Muscle layer of duodenum (tissue), 2 donors: Measurements from ENCODE around the gene PRKCI.
"Not testable (repeated sequence)": the region's sequence is repeated elsewhere in the genome, so short reads cannot be mapped to it uniquely, and the experiment has no call there.

Experiments
- H3K27ac ChIP-seq: one replicate; pipeline ENCODE4 v1.7.0; 2013; ENCODE audit warnings: mild to moderate bottlenecking, low read length
- H3K27me3 ChIP-seq: one replicate; pipeline ENCODE4 v1.7.0; 2013; ENCODE audit warnings: low read depth, mild to moderate bottlenecking, control low read depth, low read length
- H3K36me3 ChIP-seq, 2 donors: one replicate each; pipeline ENCODE4 v1.7.0; 2013; ENCODE audit warnings: low read length in 2 of 2, control low read depth in 1 of 2, mild to moderate bottlenecking in 1 of 2; ENCODE audit not compliant: insufficient read depth in 2 of 2, control insufficient read depth in 1 of 2
- H3K4me1 ChIP-seq, 2 donors: one replicate each; pipeline ENCODE4 v1.7.0; 2013; ENCODE audit warnings: low read length in 2 of 2, mild to moderate bottlenecking in 2 of 2, control low read depth in 1 of 2, moderate library complexity in 1 of 2; ENCODE audit not compliant: insufficient read depth in 2 of 2, control insufficient read depth in 1 of 2
- H3K4me3 ChIP-seq, 2 donors: one replicate each; pipeline ENCODE4 v1.7.0; 2013; ENCODE audit warnings: low read length in 2 of 2, low read depth in 1 of 2, mild to moderate bottlenecking in 1 of 2
- H3K9me3 ChIP-seq, 2 donors: one replicate each; pipeline ENCODE4 v1.7.0; 2013; ENCODE audit warnings: low read length in 2 of 2, control low read depth in 1 of 2, mild to moderate bottlenecking in 1 of 2; ENCODE audit not compliant: control insufficient read depth in 1 of 2
- donor health status: healthy.

Gene PRKCI

DNA sequence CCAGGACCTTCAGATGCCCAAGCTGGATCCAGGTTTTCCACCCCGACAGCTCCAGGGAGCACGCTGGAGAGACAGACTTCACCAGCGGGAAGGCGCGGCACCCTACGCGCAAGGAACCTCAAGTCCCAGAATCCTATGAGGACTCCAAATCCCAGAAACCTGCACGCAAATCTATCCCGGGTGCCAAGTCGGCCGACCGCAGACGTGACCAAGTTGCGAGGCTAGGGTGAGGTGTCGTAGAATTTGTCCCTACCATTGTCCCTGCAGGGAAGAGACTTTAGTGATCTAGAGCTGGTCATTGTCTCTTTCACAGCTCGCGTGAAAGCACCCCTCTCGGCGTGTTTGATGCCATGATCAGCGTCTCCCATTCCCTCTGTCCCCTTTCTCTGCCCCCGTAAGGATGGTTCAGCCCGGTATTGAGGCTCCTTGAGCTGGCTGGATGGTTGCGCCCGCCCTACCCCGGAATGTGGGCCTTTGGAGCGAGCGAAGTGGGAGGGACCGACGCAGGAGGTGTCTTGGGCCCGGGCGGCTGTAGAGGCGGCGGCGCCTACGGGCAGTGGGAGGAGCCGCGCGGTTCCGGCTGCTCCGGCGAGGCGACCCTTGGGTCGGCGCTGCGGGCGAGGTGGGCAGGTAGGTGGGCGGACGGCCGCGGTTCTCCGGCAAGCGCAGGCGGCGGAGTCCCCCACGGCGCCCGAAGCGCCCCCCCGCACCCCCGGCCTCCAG is at the start of gene PRKCI:
TSS of gene PRKCI (plus strand) at position 501 of the 723 bp plus-strand sequence. CDS start 246 bp downstream, outside the sequence.
- H3K36me3 ChIP-seq: no peaks in the 10 kb centered on the region
- no peaks in the 10 kb centered on the region for H3K9me3 ChIP-seq
- peak within 1 kb of the TSS; percentile 98 for H3K27ac ChIP-seq
- no peaks in the 10 kb centered on the region for H3K4me1 ChIP-seq
- no peaks in the 10 kb centered on the region for H3K27me3 ChIP-seq
- peak within 1 kb of the TSS; percentile 65 to 92 for H3K4me3 ChIP-seq

DNA sequence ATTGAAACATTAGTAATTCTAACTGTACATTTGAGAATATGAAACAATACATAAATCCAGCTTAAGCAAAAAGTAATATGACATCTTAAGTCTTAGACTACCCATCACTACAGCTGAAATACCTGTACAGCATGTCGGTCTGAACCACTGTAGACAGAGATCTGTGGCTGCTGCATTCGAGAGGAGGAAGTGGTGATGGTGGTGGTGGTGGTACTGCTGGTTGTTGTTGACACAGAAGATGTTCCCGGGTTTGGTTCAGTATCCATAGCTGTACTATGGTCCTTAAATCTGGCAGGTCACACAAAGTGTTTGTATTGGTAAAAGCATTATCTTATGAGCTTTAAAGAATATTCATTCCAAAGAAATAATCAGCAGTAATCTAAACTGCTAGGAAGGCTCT is 43.6 kb upstream of the PRKCI start:
- no peaks in the 10 kb centered on the region for H3K27me3 ChIP-seq
- peaks cover 15 to 26% of the 10 kb centered on the region in 2 donors for H3K36me3 ChIP-seq
- peak overlapping the region; percentile 9 for H3K27ac ChIP-seq
- H3K9me3 ChIP-seq: no peaks in the 10 kb centered on the region
- peaks cover 5 to 37% of the 10 kb centered on the region in 2 donors for H3K4me1 ChIP-seq
- H3K4me3 ChIP-seq: no peak overlapping the region

DNA sequence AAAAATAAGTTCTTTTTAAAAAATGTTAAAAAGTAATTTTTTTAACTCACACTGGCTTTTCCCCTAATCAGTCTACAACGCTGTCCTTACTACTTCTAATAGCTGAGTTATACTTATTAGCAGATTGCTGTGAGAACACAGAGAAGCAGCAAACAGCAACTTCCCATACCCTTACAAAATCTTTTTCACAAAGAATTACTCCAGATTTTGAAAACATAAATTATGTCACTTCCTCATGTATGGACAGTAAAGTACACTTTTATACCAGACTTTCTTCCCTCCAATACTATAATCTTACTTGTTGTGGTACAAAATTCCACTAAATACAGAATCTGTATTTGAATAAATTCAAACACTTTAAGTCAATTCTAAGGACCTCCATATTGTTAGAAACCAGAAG is 42.8 kb upstream of the PRKCI start:
- Histone ChIP-seq H3K27me3 (no peaks in the 10 kb centered on the region), H3K27ac (peak overlapping the region; percentile 95), H3K9me3 (no peaks in the 10 kb centered on the region), H3K4me3 (peak overlapping the region; percentile 85 to 95), H3K36me3 (peaks cover 13 to 24% of the 10 kb centered on the region in 2 donors), H3K4me1 (peaks cover 5 to 32% of the 10 kb centered on the region in 2 donors)

DNA sequence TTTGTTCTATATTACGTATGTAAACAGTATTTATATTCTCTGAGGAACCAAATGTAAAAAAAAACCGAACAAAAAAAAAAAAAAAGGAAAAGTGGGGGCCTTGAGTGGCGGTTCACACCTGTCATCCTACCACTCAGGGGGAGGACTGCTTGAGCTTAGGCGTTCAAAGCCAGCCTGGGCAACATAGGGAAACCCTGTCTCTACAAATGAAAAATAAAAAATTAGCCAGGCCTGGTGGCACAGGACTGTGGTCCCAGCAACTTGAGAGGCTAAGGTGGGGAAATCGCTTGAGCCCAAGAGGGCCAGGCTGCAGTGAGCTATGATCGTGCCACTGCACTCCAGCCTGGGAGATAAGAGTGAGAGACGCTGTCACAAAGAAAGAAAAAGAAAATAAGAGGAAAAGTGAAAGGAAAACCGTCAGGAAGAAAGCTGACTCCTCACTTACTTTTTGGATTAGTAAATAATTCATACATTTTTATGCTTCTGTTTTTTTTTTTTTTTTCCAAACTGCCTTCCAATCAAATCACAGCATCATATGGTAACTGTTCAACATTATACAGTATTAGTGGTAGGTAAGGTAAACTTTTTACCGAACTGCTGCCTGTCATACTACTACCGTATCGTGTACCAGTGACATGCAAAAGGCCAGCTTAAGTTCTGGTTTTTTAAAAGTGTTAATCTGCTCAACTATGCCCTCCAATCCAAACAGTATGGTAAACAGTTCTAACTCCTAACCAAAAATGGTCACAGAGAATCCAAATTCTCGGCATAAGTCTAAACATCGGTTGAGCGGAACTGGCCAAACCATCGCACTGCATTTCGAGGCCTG is 41.9 kb upstream of the PRKCI start:
- Histone ChIP-seq H3K27me3 (no peaks in the 10 kb centered on the region), H3K4me1 (peaks cover 5 to 24% of the 10 kb centered on the region in 2 donors), H3K36me3 (peaks cover 9 to 16% of the 10 kb centered on the region in 2 donors), H3K4me3 (peak overlapping the region; percentile 85 to 95), H3K9me3 (no peaks in the 10 kb centered on the region), H3K27ac (peak overlapping the region; percentile 95)

DNA sequence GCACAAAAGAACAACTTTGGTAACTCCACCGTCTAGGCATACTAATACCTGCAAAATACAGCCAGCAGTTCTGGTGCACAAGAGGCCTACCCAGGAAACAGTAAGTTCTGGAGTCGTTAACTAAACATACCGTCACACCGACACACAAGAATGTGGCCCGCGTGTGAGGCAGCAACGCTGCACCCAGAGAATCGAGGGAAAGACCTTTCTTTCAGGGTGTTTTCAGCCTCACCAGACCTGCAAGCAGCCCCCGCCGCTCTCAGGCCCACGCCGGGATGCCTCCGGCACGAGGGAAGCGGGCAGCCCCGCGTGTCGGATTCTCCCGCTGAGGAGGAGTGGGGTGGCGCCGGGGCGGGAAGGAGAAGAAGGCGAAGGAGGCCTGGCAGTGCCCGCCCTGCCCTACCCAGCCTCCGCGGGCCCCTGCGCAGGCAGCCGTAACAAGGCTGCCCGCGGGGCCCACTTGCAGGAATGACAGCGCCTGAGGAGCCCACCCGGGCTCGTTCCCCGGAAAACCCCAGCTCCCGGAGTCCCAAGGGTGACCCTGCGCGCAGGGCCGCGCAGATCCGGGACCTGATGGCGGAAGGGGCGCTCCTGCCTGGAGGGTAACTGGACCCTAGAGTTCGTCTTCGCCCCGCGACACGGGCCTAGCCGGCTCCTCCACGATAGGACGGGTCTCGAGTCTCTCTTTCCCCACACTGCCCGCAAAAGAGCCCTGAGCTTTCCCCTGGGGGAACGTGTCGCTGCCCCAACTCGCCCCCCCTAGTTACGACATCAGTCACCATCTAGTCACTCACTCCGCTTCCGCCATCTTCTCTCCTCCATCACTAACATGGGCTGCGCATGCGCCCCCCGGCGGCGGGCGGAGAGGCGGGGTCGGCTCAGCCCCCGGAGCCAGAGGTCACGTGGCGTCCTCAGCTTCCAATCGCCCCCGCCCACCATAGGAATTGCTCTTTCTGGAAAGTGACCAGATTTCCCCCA is 41.0 kb upstream of the PRKCI start, which contains the start of gene PHC3:
TSS of gene PHC3 (minus strand) at position 826 of the 978 bp plus-strand sequence. CDS start at position 808, 18 bp downstream.
- peak within 1 kb of the TSS; percentile 85 to 95 for H3K4me3 ChIP-seq
- H3K36me3 ChIP-seq: peaks cover 7 to 14% of the 10 kb centered on the region in 2 donors
- peaks cover 5 to 22% of the 10 kb centered on the region in 2 donors for H3K4me1 ChIP-seq

DNA sequence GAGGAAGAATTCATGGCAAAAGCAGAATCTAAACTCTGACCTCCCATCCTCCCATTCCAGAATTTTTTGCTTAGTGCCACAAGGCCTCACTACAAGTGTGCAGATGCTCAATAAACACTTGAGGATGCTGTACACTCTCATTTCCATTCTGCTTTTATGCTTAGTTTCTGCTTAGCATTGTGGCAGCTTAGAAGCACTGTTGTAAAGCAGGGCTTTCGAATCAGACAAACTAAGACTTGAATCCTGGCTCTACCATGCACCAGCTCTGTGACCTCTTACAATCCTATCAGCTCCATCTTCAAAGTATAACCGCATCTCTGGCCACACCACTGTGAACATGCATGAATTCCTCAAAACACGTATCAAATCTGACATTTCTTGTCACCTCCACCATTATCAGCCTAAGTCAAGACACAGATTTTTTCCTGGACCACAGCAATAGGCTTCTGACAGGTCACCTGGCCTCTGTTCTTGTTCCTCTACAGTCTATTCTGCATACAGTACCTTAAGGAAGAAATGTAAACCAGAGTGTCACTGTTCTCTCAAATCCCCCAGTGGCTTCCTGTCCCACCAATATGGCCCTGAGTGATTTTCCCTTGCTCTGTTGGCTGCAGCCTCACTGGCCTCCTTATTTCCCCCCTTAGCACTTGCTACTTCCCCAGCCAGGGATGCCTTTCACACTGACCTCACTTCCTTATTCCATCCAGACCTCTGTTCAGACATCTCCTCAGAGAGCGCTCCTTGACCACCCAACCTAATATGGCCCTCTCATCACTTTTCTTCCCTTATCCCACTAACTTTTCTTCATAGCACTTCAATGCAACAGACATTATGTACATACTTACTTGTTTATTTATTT is 32.6 kb upstream of the PRKCI start:
- Histone ChIP-seq H3K4me1 (peaks cover 0 to 4% of the 10 kb centered on the region in 2 donors), H3K27ac (no peak overlapping the region), H3K36me3 (no peaks in the 10 kb centered on the region), H3K9me3 (no peaks in the 10 kb centered on the region), H3K27me3 (no peaks in the 10 kb centered on the region), H3K4me3 (no peak overlapping the region)

More for the DNA sequence above, 41.0 kb upstream of the PRKCI start, which contains the start of gene PHC3:
- peak within 1 kb of the TSS; percentile 95 for H3K27ac ChIP-seq
- H3K27me3 ChIP-seq: no peaks in the 10 kb centered on the region
- no peaks in the 10 kb centered on the region for H3K9me3 ChIP-seq

DNA sequence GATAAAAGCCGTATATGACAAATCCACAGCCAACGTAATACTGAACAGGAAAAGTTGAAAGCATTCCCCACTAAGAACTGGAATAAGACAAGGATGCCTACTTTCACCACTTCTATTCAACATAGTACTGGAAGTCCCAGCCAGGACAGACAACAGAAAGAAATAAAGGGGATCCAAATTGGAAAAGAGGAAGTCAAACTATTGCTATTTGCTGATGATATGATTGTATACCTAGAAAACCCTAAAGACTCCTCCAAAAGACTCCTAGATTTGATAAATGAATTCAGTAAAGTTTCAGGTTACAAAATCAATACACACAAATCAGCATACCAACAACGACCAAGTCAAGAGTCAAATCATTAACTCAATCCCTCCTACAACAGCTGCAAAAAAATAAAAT is 26.5 kb upstream of the PRKCI start:
- H3K27me3 ChIP-seq, H3K27ac ChIP-seq, H3K4me1 ChIP-seq, H3K9me3 ChIP-seq, H3K4me3 ChIP-seq, H3K36me3 ChIP-seq: not testable (repeated sequence)

DNA sequence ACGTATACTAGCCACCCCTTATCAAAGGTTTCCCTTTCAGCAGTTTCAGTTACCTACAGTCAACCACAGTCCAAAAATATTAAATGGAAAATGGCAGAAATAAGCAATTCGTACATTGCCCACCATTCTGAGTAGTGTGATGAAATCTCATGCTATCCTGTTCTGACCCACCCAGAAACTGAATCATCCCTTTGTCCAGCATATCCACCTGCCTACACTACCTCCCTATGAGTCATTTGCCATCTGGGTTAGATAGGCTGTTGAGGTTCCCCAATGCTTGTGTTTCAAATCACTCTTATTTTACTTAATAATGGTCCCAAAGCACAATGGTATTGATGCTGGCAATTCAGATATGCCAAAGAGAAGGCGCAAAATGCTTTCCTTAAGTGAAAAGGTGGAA is 25.4 kb upstream of the PRKCI start:
- H3K27ac ChIP-seq: no peak overlapping the region
- no peaks in the 10 kb centered on the region for H3K36me3 ChIP-seq
- H3K4me1 ChIP-seq: no peaks in the 10 kb centered on the region
- no peaks in the 10 kb centered on the region for H3K27me3 ChIP-seq
- no peaks in the 10 kb centered on the region for H3K9me3 ChIP-seq
- H3K4me3 ChIP-seq: no peak overlapping the region

DNA sequence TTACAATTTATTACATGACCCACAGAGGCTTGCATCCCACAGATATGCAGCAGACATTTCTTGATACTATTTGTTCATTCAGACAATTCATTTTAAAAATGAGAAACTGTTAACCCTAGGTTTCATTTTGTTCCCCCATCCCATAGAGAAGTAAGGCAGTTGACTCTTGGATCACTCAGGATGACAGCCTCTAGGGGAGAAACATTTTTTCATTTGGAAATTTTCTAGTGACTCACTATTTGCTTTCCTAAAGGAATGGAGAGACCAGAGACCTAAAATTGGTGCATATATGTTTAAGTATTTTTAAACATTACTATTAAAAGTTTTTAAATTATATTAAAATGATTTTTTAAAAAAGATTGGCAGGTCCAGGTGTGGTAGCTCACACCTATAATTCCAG is 21.2 kb upstream of the PRKCI start:
- no peaks in the 10 kb centered on the region for H3K9me3 ChIP-seq
- no peaks in the 10 kb centered on the region for H3K36me3 ChIP-seq
- no peaks in the 10 kb centered on the region for H3K4me1 ChIP-seq

DNA sequence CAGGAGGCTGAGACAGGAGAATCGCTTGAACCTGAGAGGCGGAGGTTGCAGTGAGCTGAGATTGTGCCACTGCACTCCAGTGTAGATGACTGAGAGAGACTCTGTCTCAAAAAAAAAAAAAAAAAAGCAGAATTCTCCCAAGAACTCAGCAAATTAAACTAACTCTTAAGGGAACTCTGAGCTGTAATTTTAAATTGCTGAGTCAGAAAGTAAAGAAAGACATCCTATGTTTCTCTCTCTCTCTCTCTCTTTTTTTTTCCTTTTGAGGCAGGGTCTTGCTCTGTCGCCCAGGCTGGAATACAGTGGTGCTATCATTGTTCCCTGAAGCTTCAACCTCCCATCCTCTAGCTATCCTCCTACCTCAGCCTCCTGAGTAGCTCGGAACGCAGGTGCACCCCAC is 20.7 kb upstream of the PRKCI start:
- Histone ChIP-seq H3K4me3 (no peak overlapping the region), H3K27me3 (no peaks in the 10 kb centered on the region), H3K36me3 (no peaks in the 10 kb centered on the region), H3K4me1 (no peaks in the 10 kb centered on the region), H3K9me3 (no peaks in the 10 kb centered on the region), H3K27ac (no peak overlapping the region)

More for the DNA sequence above, 21.2 kb upstream of the PRKCI start:
- no peak overlapping the region for H3K27ac ChIP-seq
- no peak overlapping the region for H3K4me3 ChIP-seq
- H3K27me3 ChIP-seq: no peaks in the 10 kb centered on the region
